Uterus (tissue), 2 donors: ENCODE results near the gene HIGD1C.

Experiments
- POLR2A ChIP-seq, 2 donors: fragments of 450-650 bp; IDR thresholded peaks; one replicate each; pipeline ENCODE4 v1.6.1; 2016; ENCODE audit warnings: antibody characterized with exemption in 2 of 2, mild to moderate bottlenecking in 1 of 2, moderate library complexity in 1 of 2
- TF ChIP-seq, protein P1 (sequence below), 4 experiments: fragments of 200-600 bp in 2 of 4; fragments of 450-650 bp in 2 of 4; sonication (generic) in 2 of 4; IDR thresholded peaks; one replicate each; pipeline ENCODE4 v1.5.1; 2016 to 2019; ENCODE audit warnings: antibody characterized with exemption in 4 of 4, mild to moderate bottlenecking in 2 of 4, moderate library complexity in 1 of 4

DNA sequence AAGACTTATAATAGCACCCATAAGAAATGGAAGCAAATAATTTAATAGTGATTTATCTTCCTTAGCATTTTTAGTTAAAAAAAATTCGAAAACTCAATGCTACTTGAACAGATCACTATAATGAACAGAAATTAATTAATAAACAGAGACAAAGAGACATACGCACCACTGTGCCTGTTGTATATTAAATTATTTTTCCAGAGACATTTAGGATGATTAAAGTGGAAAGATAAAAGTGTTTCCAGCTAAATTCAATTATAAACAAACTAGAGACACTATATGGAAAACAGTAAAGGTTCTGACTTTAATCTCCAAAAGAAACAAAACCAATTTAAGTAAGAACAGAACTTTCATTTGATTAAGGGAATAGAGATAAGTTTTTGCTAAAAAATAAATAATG, 3.4 kb downstream of the HIGD1C start:
- TF ChIP-seq, protein P1, sequence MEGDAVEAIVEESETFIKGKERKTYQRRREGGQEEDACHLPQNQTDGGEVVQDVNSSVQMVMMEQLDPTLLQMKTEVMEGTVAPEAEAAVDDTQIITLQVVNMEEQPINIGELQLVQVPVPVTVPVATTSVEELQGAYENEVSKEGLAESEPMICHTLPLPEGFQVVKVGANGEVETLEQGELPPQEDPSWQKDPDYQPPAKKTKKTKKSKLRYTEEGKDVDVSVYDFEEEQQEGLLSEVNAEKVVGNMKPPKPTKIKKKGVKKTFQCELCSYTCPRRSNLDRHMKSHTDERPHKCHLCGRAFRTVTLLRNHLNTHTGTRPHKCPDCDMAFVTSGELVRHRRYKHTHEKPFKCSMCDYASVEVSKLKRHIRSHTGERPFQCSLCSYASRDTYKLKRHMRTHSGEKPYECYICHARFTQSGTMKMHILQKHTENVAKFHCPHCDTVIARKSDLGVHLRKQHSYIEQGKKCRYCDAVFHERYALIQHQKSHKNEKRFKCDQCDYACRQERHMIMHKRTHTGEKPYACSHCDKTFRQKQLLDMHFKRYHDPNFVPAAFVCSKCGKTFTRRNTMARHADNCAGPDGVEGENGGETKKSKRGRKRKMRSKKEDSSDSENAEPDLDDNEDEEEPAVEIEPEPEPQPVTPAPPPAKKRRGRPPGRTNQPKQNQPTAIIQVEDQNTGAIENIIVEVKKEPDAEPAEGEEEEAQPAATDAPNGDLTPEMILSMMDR (IDR thresholded peaks at IDR 0.05) = no peak
- no peak for TF ChIP-seq POLR2A (IDR thresholded peaks at IDR 0.05)
